ENCODE data around the gene TMEM181. TPM values are rescaled to one million over a fixed set of nuclear protein-coding genes. Genes with fewer than 3 reads are reported as not detected.
A peak's percentile ranks its signal among the peaks of the same experiment; 100 is the strongest.

The TMEM181 gene, protein sequence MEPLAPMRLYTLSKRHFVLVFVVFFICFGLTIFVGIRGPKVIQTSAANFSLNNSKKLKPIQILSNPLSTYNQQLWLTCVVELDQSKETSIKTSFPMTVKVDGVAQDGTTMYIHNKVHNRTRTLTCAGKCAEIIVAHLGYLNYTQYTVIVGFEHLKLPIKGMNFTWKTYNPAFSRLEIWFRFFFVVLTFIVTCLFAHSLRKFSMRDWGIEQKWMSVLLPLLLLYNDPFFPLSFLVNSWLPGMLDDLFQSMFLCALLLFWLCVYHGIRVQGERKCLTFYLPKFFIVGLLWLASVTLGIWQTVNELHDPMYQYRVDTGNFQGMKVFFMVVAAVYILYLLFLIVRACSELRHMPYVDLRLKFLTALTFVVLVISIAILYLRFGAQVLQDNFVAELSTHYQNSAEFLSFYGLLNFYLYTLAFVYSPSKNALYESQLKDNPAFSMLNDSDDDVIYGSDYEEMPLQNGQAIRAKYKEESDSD
- total RNA-seq: 10 to 100 TPM in 3 of 4 donors, 1 to 10 TPM in 1; 6.6 to 48.3 (median 37.0) TPM

DNA sequence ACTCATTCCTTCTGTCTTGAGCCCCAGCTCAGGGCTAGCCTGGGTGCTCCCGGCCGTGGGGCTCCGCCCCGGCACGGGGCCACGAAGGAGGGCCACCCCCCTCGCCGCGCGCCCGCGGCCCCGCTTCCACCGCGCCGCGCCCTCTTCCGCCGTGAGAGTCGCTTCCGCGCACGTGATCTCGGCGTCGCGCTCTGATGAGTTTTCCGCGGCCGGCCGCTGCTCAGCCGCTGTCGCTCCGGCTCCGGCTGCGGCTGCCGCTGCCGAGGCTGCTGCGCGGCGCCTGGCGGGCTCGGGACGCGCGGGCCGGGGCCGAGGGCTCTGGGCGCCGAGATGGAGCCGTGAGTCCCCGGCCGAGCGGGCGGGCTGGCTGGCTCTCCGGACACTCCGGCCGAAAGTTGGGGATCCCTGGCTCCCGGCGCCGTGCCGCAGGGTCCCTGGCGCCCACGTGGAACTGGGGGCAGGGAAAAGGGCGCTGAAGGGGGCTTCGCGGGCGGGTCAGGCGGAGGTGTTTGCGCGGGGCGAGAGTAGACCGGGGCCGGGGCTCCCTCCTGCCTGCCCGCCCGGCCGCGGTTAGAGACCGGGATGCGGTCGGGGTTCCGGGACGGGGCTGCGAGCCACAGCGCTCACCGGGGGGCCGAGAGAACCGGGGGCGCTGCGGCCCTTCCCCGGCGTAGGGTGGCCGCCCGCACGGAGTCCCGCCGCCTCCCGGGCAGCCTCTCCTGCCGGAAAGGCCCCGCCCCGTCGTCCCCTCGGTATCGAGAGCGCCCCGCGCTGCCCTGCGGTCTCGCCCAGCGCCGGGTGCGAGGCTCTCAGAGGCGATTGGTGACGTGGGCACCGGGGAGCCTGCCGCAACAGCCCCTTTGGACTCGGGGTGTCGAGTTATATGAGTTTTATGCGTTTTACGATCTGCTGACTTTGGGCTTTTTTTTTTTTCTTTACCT is at the start of gene TMEM181:
Gene TMEM181, plus strand, starts transcription at position 197 of the 941 bp plus-strand sequence. Its CDS starts 134 bp downstream, at position 331.
- Histone ChIP-seq H3K9me3 (no peaks in the 10 kb centered on the region), H3K4me1 (peaks cover 0 to 14% (median 10%) of the 10 kb centered on the region in 4 donors), H3K27ac (peak within 1 kb of the TSS; percentile 93 to 97 (median 96)), H3K27me3 (no peaks in the 10 kb centered on the region), H3K4me3 (peak within 1 kb of the TSS; percentile 82 to 95 (median 92)), H3K36me3 (no peaks in the 10 kb centered on the region)
- peak; percentile 61 to 86 for TF ChIP-seq POLR2A (IDR thresholded peaks at IDR 0.05)
- TF ChIP-seq, protein P1, sequence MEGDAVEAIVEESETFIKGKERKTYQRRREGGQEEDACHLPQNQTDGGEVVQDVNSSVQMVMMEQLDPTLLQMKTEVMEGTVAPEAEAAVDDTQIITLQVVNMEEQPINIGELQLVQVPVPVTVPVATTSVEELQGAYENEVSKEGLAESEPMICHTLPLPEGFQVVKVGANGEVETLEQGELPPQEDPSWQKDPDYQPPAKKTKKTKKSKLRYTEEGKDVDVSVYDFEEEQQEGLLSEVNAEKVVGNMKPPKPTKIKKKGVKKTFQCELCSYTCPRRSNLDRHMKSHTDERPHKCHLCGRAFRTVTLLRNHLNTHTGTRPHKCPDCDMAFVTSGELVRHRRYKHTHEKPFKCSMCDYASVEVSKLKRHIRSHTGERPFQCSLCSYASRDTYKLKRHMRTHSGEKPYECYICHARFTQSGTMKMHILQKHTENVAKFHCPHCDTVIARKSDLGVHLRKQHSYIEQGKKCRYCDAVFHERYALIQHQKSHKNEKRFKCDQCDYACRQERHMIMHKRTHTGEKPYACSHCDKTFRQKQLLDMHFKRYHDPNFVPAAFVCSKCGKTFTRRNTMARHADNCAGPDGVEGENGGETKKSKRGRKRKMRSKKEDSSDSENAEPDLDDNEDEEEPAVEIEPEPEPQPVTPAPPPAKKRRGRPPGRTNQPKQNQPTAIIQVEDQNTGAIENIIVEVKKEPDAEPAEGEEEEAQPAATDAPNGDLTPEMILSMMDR (IDR thresholded peaks at IDR 0.05): peak in 1 of 6 experiments; percentile 3
- DNase-seq: peak; percentile 83 to 94 (median 93)

DNA sequence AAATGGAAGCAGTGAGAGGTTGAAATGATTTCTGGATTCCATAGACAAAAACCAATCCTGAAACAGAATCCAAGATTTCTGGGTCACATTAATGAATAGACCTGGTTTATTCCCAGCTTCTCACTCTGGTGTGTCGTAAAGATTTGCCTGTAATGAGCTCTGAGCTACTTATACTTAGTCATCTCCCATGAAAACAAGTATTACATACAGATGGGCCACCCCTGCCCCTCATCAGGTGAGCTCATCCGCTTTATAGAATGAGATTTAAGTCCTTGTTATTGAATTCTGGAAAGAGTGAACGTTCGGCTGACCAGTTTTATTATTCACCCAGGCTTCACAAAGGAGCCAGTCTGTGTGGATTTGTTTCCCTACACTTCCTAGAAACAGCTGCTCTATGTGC is 47.1 kb upstream of the TMEM181 start:
- TF ChIP-seq, protein P1 (IDR thresholded peaks at IDR 0.05): no peak
- no peak for TF ChIP-seq POLR2A (IDR thresholded peaks at IDR 0.05)
- Histone ChIP-seq H3K4me3 (no peak overlapping the region), H3K27me3 (no peaks in the 10 kb centered on the region), H3K4me1 (peaks cover 0 to 7% (median under 1%) of the 10 kb centered on the region in 4 donors), H3K9me3 (no peaks in the 10 kb centered on the region), H3K27ac (no peak overlapping the region), H3K36me3 (no peaks in the 10 kb centered on the region)
- no peak for DNase-seq

DNA sequence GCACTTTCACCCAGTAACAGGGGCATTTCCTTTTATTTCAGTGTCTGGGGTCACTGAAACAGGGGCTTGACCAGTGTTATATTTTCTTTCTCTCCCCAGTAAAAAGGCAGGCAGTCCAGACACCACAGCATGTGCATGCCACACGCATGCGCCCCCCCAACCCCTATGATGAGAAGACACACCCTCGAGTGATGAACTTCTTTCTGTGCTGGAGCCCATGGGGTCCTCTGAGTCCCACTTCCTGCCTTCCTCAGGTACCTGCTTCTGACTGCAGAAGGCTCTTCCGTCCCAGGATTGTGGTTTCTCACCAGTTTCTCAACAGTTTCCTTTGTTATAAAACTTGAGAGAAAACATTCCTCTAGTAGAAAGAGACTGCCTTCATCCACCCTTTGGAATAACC is 45.7 kb upstream of the TMEM181 start:
- H3K27ac ChIP-seq: no peak overlapping the region
- no peaks in the 10 kb centered on the region for H3K27me3 ChIP-seq
- H3K36me3 ChIP-seq: no peaks in the 10 kb centered on the region
- DNase-seq: no peak
- no peak overlapping the region for H3K4me3 ChIP-seq
- TF ChIP-seq, protein P1 (IDR thresholded peaks at IDR 0.05): no peak
- TF ChIP-seq POLR2A (IDR thresholded peaks at IDR 0.05): no peak
- H3K4me1 ChIP-seq: peaks cover 0 to 17% (median 4%) of the 10 kb centered on the region in 4 donors
- no peaks in the 10 kb centered on the region for H3K9me3 ChIP-seq

DNA sequence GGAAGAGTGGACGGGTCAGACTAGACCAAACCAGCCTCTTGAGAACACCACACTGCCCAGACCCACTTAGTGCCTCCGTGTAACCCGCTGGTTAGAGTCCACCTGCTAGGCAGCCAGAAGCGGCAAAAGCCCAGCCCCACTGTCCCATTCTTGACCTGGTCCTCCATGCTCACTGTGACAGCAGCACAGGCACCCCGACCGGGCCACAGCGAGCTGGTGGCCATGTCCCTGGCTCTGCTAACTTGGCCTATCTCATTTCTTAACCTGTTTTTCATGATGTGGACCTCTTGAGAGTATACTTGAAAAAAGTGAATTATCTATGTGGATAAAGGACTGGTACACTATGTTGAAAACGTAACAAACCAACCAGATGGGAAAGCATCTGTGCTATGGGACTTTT is 44.9 kb upstream of the TMEM181 start:
- no peaks in the 10 kb centered on the region for H3K36me3 ChIP-seq
- no peak overlapping the region for H3K27ac ChIP-seq
- no peak for DNase-seq
- H3K4me1 ChIP-seq: peaks cover 0 to 17% (median 4%) of the 10 kb centered on the region in 4 donors
- no peaks in the 10 kb centered on the region for H3K27me3 ChIP-seq
- H3K4me3 ChIP-seq: no peak overlapping the region
- H3K9me3 ChIP-seq: no peaks in the 10 kb centered on the region
- no peak for TF ChIP-seq POLR2A (IDR thresholded peaks at IDR 0.05)
- TF ChIP-seq, protein P1 (IDR thresholded peaks at IDR 0.05): no peak

DNA sequence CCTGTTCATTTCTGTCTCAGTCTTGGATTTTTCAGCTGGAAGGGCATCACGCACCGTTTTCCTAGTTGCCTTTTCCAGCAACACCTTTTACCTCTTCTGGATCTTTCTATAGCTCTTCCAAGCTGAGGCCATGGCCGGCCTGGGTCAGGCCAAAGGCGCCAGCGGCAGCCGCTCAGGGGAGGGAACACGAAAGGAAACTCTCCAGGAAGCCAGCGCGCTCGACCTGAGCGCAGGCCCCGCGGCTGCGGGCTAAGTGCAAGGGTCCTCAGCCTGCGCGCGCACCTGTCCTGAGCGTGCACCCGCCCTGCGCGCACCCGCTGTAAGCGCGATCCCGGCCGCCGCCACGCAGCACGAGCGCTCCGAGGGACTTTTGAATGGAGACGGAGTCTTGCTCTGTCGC is 43.8 kb upstream of the TMEM181 start:
- no peak for TF ChIP-seq POLR2A (IDR thresholded peaks at IDR 0.05)
- H3K27ac ChIP-seq: no peak overlapping the region

More for the DNA sequence above, 43.8 kb upstream of the TMEM181 start:
- no peak for DNase-seq
- Histone ChIP-seq H3K4me3 (peak overlapping the region in 2 of 4 donors; percentile 33 to 34), H3K9me3 (no peaks in the 10 kb centered on the region), H3K36me3 (no peaks in the 10 kb centered on the region), H3K4me1 (peaks cover 0 to 17% (median 4%) of the 10 kb centered on the region in 4 donors), H3K27me3 (no peaks in the 10 kb centered on the region)
